NCI-H460 (cell line): ENCODE data around the gene TMEM184C. TPM values are rescaled to one million over a fixed set of nuclear protein-coding genes. Genes with fewer than 3 reads are reported as not detected.

Experiments used
- DNase-seq: peaks from one replicate; pipeline ENCODE4 v3.0.0-alpha.2; 2016; ENCODE audit warnings: low read depth; ENCODE audit errors: extremely low read depth
- total RNA-seq: library from RNA; depleted of rRNA; stranded (reverse); fragments of >200 nt; shearing (Covaris generic); gene quantifications from 2 replicates; pipeline ENCODE4 v1.2.3, GENCODE V29; 2014

TMEM184C gene
- total RNA-seq, 1 experiment from 2014 or later = 23.6 TPM

- no peak for DNase-seq
Observed at GRCh38 chr4:147597561-147597960, 19.6 kb upstream of the TMEM184C start.

GRCh38 chr4:147599206-147599605, 18.0 kb upstream of the TMEM184C start:
- no peak for DNase-seq

DNA sequence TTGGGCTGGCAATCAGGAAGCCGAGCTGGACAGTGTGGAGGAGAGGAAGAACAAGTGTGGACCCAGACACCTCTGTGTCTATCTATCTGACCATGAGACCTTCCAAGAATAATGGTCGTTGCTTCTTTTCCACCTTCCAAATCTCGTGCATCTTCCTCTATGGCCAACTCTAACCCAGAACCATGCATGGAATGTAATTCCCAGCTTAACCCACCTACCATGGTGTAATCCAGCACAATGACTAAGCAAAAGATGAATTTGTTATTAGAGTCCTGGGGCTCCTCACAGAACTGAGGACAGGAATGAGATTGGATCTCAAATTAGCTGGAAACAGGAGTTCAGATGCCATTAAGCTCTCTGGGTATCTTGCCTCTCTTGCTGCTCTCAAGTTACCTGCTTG, 17.4 kb upstream of the TMEM184C start:
- no peak for DNase-seq

GRCh38 chr4:147605499-147605898, 11.7 kb upstream of the TMEM184C start:
- no peak for DNase-seq

- DNase-seq = no peak
Observed at GRCh38 chr4:147607471-147607870, 9.7 kb upstream of the TMEM184C start.

DNA sequence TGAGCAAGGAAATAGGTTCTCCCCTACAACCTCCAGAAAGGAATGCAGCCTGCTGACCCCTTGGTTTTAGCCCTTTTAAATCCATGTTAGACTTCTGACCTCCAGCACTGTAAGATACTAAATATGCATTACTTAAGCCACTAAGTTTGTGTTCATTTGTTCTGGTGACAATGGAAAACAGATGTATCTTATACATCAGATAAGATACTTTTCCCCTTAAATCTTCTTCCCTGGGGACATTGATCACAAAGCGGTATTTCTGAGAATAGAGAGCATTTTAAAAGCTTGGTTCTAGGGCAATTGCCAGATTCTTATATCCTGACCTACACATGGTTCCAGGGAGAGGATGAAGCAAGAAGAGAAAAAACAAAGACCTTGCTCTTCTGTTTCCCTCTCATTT, 6.5 kb upstream of the TMEM184C start:
- no peak for DNase-seq

DNA sequence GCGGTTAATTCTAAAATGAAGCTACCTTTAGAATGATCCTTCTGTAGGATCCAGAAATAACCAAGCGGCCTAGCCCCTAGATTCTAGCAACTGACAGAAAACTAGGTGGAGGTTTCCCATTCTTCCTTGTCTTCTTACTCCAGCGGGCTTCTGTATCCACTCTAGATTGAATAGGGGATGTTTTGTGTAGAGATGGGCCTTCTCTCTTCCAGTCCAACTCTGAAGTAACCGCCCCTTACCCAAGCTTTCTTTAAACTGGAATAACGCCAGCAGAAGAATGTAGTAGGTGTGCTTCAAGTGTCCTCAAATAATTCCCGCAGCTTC, 386 bp upstream of the TMEM184C start:
- no peak for DNase-seq

GRCh38 chr4:147617841-147618691, 869 bp downstream of the TMEM184C start:
- DNase-seq = no peak

DNA sequence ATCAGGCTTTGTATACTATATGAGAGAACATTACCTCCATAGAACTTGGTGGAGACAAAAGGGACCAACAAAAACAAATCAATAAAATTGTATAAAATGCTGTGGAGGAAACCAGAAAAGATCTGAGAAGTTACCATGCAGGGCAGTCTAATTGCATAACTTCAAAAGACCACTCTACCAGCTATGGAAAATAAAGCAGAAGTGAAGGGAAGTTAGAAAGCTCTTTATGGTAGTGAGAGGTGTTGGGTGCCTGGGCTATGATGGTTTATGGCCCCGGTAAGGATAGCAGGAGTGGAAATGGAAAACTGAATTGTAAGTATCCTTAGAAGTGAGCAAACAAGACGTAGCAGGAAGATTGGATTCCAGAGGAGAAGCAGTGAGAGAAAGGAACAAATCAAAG, 3.1 kb downstream of the TMEM184C start:
- no peak for DNase-seq

DNA sequence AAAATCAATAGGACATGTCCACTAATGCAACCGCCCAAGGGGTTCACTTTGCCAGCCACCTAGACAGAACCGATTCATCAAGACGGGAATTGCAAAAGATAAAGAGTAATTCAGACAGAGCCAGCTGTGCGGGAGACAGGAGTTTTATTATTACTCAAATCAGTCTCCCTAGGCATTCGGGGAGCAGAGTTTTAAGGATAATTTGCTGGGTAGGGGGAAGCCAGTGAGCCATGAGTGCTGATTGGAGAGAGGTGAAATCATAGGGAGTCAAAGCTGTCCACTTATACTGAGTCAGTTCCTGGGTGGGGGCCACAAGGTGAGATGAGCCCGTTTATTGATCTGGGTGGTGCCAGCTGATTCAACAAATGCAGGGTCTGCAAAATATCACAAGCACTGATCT, 8.5 kb downstream of the TMEM184C start:
- DNase-seq = no peak

GRCh38 chr4:147626903-147627302, 9.7 kb downstream of the TMEM184C start:
- DNase-seq = no peak

GRCh38 chr4:147628415-147628814, 11.2 kb downstream of the TMEM184C start:
- DNase-seq = no peak

DNA sequence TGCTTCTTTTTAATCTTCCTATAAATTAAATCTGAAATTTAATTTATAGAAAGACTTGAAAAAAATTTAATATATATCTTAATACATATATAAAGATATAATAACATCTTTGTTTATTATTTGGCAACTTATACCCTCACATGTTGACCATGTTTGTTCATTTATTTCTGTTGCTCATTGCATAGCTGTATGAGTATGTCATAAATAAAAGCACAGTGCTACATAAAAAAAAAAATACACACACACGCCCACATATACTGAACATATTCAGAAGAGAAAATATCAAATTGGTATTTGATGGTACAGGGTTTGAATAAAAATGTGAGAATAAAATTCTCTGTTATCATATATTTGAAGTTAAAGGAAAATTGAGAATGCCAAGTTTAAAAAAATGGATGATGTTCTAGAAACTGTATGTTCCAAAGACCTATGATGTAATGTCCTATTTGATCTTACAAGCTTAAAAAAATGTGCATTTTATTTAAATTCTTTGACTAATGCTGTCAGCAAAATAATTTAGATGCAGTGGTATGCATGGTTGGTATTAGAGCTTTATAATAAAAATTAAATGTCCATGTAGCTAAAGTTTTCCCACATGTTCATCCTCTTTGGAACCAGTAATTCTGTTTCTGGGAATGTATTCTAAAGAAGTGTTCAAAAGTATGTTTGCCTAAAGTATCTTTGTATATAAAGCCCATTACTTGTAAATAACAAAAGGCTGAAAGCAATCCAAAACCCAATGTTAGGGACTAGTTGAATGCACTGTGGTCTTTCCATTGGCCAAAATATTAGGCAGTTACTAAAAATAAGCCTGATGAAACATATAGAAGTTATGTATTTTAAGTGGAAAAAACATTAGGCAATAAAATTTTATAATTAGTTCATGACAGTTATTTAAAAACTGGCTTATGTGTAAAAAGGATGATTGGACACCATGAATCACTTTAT, 12.9 kb downstream of the TMEM184C start:
- DNase-seq = no peak

GRCh38 chr4:147633113-147633512, 15.9 kb downstream of the TMEM184C start:
- no peak for DNase-seq

DNA sequence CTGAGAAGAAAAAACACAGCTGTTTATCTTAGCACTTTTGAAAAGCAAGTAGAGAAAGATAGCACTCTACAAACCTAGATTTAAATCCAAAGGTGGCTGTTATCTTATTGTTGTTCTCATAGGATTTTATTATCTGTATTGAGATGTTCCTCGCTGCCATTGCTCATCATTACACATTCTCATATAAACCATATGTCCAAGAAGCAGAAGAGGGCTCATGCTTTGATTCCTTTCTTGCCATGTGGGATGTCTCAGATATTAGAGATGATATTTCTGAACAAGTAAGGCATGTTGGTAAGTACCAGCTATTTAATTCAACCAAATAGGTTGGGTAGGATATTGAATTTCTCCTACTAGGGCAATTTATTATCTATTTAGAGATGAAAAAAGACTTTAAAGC, 16.4 kb downstream of the TMEM184C start:
- no peak for DNase-seq

DNA sequence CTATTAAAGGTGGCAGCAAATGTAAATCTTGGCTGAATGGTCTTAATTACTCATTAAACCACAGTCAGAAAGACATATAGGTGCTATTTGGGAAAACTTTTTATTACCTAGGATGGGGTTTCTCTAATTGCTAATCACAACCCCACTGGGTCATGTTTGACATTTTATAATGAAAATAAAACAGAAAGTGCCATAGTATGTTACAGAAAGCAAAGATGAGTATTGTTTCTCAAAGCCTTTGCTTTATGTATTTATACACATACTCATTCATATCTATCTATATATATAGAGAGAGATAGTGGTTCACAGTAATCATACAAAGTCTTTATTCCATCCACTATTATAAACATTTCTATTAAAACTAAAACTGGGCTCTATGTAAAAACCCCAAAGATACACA, 18.2 kb downstream of the TMEM184C start:
- no peak for DNase-seq

DNA sequence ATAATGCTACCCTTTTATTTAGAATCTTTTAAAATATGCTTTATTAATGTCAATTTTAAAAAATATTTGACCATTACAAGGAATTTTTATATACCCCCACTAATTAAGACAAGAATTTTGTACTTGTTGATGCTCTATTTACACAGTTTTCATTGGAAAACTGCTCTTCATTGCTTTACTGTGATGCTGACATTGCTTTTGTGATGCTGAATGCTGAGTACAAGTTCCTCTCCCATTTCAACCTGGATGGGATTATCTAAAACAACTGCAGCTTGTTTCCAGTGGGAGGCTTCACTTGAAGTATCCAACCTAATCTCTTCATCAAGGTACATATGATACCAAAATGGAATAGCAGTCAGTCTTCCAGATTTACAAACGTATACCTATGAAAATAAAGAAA, 21.2 kb downstream of the TMEM184C start:
- no peak for DNase-seq

GRCh38 chr4:147638942-147639341, 21.7 kb downstream of the TMEM184C start:
- DNase-seq = no peak

DNA sequence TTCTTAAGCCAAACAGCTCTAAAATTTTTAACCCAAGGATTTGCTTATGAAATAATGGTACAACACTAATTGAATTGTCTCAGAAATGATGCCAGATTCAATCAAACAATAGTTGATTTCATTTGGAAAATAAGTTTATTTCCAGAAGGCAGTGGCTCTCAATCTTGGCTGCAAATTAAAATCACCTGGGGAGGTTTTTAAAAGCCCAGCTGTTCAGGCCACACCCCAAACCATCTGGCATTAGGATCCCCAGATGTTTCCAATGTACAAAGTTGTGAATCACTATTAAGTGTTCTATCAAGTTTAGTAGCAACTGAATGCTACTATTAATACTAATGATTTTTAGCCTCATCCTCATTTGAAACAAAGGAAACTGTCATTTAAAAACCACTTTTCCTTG, 22.2 kb downstream of the TMEM184C start:
- no peak for DNase-seq

- no peak for DNase-seq
Observed at GRCh38 chr4:147640331-147640730, 23.1 kb downstream of the TMEM184C start.

DNA sequence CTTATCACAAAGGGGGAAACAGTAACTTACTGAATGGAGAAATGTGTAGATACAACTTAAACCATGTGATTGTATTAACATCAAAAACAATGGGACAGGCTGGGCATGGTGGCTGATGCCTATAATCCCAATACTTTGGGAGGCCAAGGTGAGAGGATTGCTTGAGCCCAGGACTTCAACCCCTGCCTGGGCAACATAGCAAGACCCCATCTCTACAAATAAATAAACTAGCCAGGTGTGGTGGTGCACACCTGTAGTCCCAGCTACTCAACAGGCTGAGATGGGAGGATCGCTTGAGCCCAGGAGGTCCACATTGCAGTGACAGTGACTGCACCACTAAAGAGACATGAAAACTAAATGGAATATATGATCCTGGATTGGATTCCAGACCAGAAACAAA, 26.4 kb downstream of the TMEM184C start:
- DNase-seq = no peak

DNA sequence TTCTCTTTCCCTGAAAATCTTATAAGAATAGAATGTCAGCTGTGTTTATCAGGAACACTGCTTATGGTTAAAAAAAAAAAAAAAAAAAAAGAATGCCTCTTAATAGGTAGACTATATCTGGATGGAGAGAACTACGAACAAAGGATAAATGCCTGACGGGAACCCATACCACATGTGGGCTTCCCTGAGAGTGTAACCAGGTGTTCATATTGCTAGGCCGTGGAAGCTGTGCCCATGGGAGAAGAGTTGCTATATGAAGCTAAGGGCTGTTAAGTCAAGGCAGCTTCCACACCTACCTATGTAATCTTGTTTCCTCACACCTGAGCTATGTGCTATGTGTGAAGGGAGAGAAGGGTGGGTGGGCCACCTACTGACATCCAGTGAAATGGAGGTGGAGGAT, 27.3 kb downstream of the TMEM184C start:
- no peak for DNase-seq
